ACC112 (cell line): Measurements from ENCODE around the gene CYP21A2.
"Not testable (repeated sequence)": the region's sequence is repeated elsewhere in the genome, so short reads cannot be mapped to it uniquely, and the experiment has no call there.

Source experiments
- H2AFZ ChIP-seq: fragments of 200-600 bp; sonication (generic); one replicate; pipeline ENCODE4 v1.6.0; 2017; ENCODE audit warnings: antibody characterized with exemption, low read length; ENCODE audit not compliant: unreplicated experiment
- H3K27ac ChIP-seq: fragments of 200-600 bp; sonication (generic); 2 replicates; pipeline ENCODE4 v1.5.1; 2014; ENCODE audit warnings: low read depth, mild to moderate bottlenecking, antibody characterized with exemption, low read length, moderate library complexity
- H3K27me3 ChIP-seq: fragments of 200-600 bp; sonication (generic); 2 replicates; pipeline ENCODE4 v1.6.1; 2014; ENCODE audit warnings: mild to moderate bottlenecking, antibody characterized with exemption, low read length, moderate library complexity, mixed read lengths; ENCODE audit not compliant: insufficient read depth
- H3K36me3 ChIP-seq: fragments of 200-600 bp; sonication (generic); 2 replicates; pipeline ENCODE4 v1.6.1; 2016; ENCODE audit warnings: mild to moderate bottlenecking, antibody characterized with exemption, low read length, moderate library complexity, mixed read lengths; ENCODE audit not compliant: insufficient read depth
- H3K4me1 ChIP-seq: fragments of 200-600 bp; sonication (generic); one replicate; pipeline ENCODE4 v1.6.1; 2016; ENCODE audit warnings: low read length, mixed read lengths; ENCODE audit not compliant: insufficient read depth, unreplicated experiment, control insufficient read depth
- H3K4me3 ChIP-seq: fragments of 200-600 bp; sonication (generic); 2 replicates; pipeline ENCODE4 v1.5.1; 2014; ENCODE audit warnings: mild to moderate bottlenecking, low read depth, low read length
- H3K79me2 ChIP-seq: fragments of 200-600 bp; sonication (generic); one replicate; pipeline ENCODE4 v1.6.0; 2016; ENCODE audit warnings: low read length; ENCODE audit not compliant: control insufficient read depth, unreplicated experiment, insufficient read depth

The CYP21A2 gene

GRCh38 chr6:32037598-32038524 is at the start of gene CYP21A2:
CYP21A2 (plus strand) TSS chr6:32038415; CDS start chr6:32038423, 8 bp downstream.
- H3K4me3 ChIP-seq, H3K27me3 ChIP-seq, H2AFZ ChIP-seq, H3K36me3 ChIP-seq, H3K79me2 ChIP-seq, H3K4me1 ChIP-seq, H3K27ac ChIP-seq: not testable (repeated sequence)

DNA sequence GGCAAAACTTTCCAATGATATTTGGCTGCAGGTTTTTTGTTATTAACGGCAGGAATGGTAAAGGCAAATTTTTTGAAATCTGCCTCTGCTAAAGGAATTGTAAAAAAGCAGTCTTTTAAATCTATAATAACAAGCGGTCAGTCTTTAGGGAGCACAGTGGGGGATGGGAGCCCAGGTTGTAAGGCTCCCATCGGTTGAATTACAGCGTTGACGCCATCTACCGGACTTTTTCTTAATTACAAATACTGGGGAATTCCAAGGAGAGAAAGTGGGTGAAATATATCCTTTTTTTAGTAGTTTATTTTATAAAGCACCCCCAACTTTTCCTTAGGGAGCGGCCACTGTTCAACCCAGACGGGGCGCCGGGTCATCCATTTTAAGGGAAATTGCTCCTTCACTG is 48.9 kb upstream of the CYP21A2 start:
- H3K4me3 ChIP-seq, H3K36me3 ChIP-seq, H3K27ac ChIP-seq, H2AFZ ChIP-seq, H3K27me3 ChIP-seq, H3K79me2 ChIP-seq, H3K4me1 ChIP-seq: not testable (repeated sequence)

DNA sequence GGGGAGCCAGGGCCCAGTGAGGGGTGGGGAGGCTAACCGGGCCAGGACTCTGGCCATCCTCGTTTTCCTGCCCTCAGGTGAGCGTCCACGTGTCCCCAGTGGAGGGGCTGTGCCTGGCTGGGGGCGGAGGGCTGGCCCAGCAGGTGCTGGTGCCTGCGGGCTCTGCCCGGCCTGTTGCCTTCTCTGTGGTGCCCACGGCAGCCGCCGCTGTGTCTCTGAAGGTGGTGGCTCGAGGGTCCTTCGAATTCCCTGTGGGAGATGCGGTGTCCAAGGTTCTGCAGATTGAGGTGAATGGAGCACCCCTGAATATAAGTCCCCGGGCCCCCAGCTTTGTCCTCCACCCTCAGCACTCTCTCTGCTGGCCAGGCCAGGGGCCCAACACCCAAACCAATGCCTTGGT is 43.8 kb upstream of the CYP21A2 start:
- not testable (repeated sequence) for H3K4me1 ChIP-seq, H3K27me3 ChIP-seq, H3K4me3 ChIP-seq, H2AFZ ChIP-seq, H3K36me3 ChIP-seq, H3K27ac ChIP-seq, H3K79me2 ChIP-seq

DNA sequence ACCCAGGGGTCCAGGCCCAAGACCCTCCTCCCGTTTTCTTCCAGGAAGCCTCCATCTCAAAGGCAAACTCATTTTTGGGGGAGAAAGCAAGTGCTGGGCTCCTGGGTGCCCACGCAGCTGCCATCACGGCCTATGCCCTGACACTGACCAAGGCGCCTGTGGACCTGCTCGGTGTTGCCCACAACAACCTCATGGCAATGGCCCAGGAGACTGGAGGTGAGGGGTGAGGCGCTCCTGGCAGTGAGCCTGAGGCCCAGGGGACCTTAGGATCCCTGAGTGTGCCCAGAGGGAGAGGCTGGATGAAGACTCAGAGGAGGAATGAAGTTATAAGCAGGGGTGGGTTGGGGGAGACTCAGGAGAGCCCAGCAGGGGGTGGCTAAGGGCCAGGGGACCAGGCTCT is 41.8 kb upstream of the CYP21A2 start:
- not testable (repeated sequence) for H3K79me2 ChIP-seq, H3K36me3 ChIP-seq, H3K27ac ChIP-seq, H2AFZ ChIP-seq, H3K4me1 ChIP-seq, H3K4me3 ChIP-seq, H3K27me3 ChIP-seq

- not testable (repeated sequence) for H3K27ac ChIP-seq, H3K79me2 ChIP-seq, H3K36me3 ChIP-seq, H3K4me3 ChIP-seq, H3K4me1 ChIP-seq, H2AFZ ChIP-seq, H3K27me3 ChIP-seq
Measured at GRCh38 chr6:32002546-32003268, 35.5 kb upstream of the CYP21A2 start.

GRCh38 chr6:32003301-32003700 is 34.9 kb upstream of the CYP21A2 start:
- not testable (repeated sequence) for H3K27ac ChIP-seq, H3K4me3 ChIP-seq, H3K79me2 ChIP-seq, H3K36me3 ChIP-seq, H2AFZ ChIP-seq, H3K27me3 ChIP-seq, H3K4me1 ChIP-seq

DNA sequence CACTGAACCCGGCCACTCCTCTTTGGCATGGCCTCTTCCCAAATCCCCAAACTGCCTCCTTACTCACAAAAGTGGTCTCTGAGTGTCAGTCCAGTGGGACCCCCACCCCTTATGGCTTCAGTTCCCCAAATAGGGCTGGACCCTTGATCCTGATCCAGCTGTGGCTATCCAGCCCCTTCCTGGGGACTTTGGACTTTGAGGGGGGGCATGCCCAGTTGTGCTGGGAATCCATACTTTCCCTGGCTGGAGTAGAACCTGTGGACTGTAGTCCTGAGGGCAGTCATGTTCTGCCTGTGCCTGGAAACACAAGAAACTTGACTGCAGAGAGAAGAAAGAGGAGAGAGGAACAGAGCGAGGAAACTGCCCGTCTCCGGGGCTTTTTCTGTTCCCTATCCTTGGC is 33.8 kb upstream of the CYP21A2 start:
- not testable (repeated sequence) for H3K4me1 ChIP-seq, H2AFZ ChIP-seq, H3K27ac ChIP-seq, H3K27me3 ChIP-seq, H3K79me2 ChIP-seq, H3K4me3 ChIP-seq, H3K36me3 ChIP-seq

DNA sequence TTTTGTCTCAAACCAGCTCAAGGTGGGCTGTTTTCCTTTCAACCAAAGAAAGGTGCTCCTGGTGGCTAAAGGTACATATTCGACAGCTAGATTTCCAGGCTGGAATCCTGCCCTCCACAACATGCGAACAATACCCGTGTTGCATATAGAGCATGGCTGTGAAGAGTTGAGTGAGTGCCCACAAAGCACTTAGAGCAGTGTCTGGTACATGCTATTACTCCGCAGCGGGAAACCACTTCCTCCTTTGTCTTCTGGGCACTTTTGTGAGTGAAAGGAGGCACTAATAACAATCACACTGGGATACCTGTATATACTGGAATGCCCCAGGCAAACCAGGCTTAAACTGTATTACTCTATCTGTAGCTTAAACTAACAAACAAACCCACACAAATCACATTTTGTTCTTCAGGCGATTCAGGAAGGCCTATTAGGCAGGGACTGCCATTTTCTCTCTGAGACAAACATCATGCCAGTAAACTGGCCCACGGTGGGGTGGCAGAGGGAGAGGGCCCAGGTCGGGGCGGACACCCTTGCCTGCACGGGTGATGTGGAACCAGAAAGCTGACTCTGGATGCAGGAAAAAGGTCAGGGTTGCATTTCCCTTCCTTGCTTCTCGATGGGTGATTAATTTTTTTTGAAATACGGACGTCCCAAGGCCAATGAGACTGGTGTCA is 33.2 kb upstream of the CYP21A2 start:
- H3K4me3 ChIP-seq, H3K27ac ChIP-seq, H3K36me3 ChIP-seq, H3K4me1 ChIP-seq, H3K79me2 ChIP-seq, H3K27me3 ChIP-seq, H2AFZ ChIP-seq: not testable (repeated sequence)

- not testable (repeated sequence) for H3K4me3 ChIP-seq, H3K4me1 ChIP-seq, H3K27ac ChIP-seq, H3K79me2 ChIP-seq, H3K27me3 ChIP-seq, H3K36me3 ChIP-seq, H2AFZ ChIP-seq
Measured at GRCh38 chr6:32005538-32005880, 32.7 kb upstream of the CYP21A2 start.

GRCh38 chr6:32005991-32006529 is 32.2 kb upstream of the CYP21A2 start:
- H3K36me3 ChIP-seq, H2AFZ ChIP-seq, H3K27me3 ChIP-seq, H3K79me2 ChIP-seq, H3K27ac ChIP-seq, H3K4me1 ChIP-seq, H3K4me3 ChIP-seq: not testable (repeated sequence)
